ENCODE data around the gene CSN2. TPM values are rescaled to one million over a fixed set of nuclear protein-coding genes. Genes with fewer than 3 reads are reported as not detected.

Gene CSN2
- polyA plus RNA-seq, 1 donor (not counting 4 experiments of a cell fraction or from before 2014, with no cell fraction given): not detected

DNA sequence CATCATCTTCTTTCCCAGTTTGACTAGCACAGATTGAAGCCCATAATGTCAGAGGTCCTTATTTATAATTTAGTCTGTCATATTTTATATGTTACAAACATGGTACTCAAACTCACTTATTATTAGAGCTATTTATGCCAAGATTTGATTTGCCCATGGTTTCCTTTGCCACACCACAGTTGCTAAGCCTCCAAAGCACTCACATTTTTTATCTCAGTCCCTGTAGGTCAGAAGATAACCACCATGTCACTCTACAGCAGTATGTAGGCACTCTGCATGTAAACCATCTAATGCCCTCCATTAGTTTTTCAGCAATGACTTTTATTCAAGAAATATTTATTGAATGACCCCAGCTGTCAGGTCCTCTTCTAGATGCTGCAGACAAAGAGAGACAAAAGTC, 37.0 kb upstream of the CSN2 start:
- no peak overlapping the region for H3K4me3 ChIP-seq (ENCODE audit: control insufficient read depth in 2 of 3, extremely low read depth in 1 of 3, insufficient read depth in 2 of 3, low read depth in 1 of 3, low read length in 3 of 3)
- no peak for FAIRE-seq
- TF ChIP-seq EZH2 (IDR thresholded peaks at IDR 0.05; ENCODE audit: low read length) (no peak), CTCF (optimal IDR thresholded peaks at IDR 0.05 in 1 of 3, IDR thresholded peaks at IDR 0.05 in 1 of 3, conservative IDR thresholded peaks at IDR 0.05 in 1 of 3; ENCODE audit: extremely low read depth in 1 of 3, insufficient read depth in 2 of 3, low read length in 3 of 3) (no peak)
- no peak overlapping the region for H3K27ac ChIP-seq (ENCODE audit: control insufficient read depth, insufficient read depth, low read length)
- no peak overlapping the region for H3K4me2 ChIP-seq (ENCODE audit: control insufficient read depth, extremely low read depth, insufficient read depth, low read depth, low read length)
- no peak for DNase-seq (ENCODE audit: low read depth, low spot score)
- H2AFZ ChIP-seq (ENCODE audit: control insufficient read depth, low read length): no peak overlapping the region
- H4K20me1 ChIP-seq (ENCODE audit: control insufficient read depth, extremely low read depth, insufficient read depth, low read length): no peaks in the 10 kb centered on the region
- H3K9ac ChIP-seq (ENCODE audit: control insufficient read depth, extremely low read depth, insufficient read depth, low read length): no peak overlapping the region
- H3K9me3 ChIP-seq (ENCODE audit: control insufficient read depth, low read depth, low read length): no peaks in the 10 kb centered on the region
- H3K79me2 ChIP-seq (ENCODE audit: control insufficient read depth, insufficient read depth, low read length): no peaks in the 10 kb centered on the region
- dilution Hi-C loops (cut with MboI; ENCODE audit: extremely low pct_ligation_motif_present, low sequenced_read_pairs): no loop called here
- H3K27me3 ChIP-seq (ENCODE audit: control insufficient read depth, extremely low read depth, insufficient read depth, low read length): no peaks in the 10 kb centered on the region
- no peaks in the 10 kb centered on the region for H3K4me1 ChIP-seq (ENCODE audit: control insufficient read depth, extremely low read depth, insufficient read depth, low read length)
- H3K9me1 ChIP-seq (ENCODE audit: control insufficient read depth, extremely low read depth, insufficient read depth, low read length): no peaks in the 10 kb centered on the region
- H3K36me3 ChIP-seq (ENCODE audit: control insufficient read depth in 2 of 2, extremely low read depth in 1 of 2, insufficient read depth in 2 of 2, low read length in 2 of 2): no peaks in the 10 kb centered on the region

GRCh38 chr4:70000711-70001110, 35.2 kb upstream of the CSN2 start:
- no peak overlapping the region for H3K4me3 ChIP-seq (ENCODE audit: control insufficient read depth in 2 of 3, extremely low read depth in 1 of 3, insufficient read depth in 2 of 3, low read depth in 1 of 3, low read length in 3 of 3)
- no peaks in the 10 kb centered on the region for H3K79me2 ChIP-seq (ENCODE audit: control insufficient read depth, insufficient read depth, low read length)
- H3K9me1 ChIP-seq (ENCODE audit: control insufficient read depth, extremely low read depth, insufficient read depth, low read length): no peaks in the 10 kb centered on the region
- no peaks in the 10 kb centered on the region for H4K20me1 ChIP-seq (ENCODE audit: control insufficient read depth, extremely low read depth, insufficient read depth, low read length)
- dilution Hi-C loops (cut with MboI; ENCODE audit: extremely low pct_ligation_motif_present, low sequenced_read_pairs): no loop called here
- no peaks in the 10 kb centered on the region for H3K4me1 ChIP-seq (ENCODE audit: control insufficient read depth, extremely low read depth, insufficient read depth, low read length)
- no peaks in the 10 kb centered on the region for H3K9me3 ChIP-seq (ENCODE audit: control insufficient read depth, low read depth, low read length)
- H2AFZ ChIP-seq (ENCODE audit: control insufficient read depth, low read length): no peak overlapping the region
- no peak for TF ChIP-seq EZH2 (IDR thresholded peaks at IDR 0.05; ENCODE audit: low read length)
- no peak for TF ChIP-seq CTCF (optimal IDR thresholded peaks at IDR 0.05 in 1 of 3, IDR thresholded peaks at IDR 0.05 in 1 of 3, conservative IDR thresholded peaks at IDR 0.05 in 1 of 3; ENCODE audit: extremely low read depth in 1 of 3, insufficient read depth in 2 of 3, low read length in 3 of 3)
- H3K9ac ChIP-seq (ENCODE audit: control insufficient read depth, extremely low read depth, insufficient read depth, low read length): no peak overlapping the region
- FAIRE-seq (no peak), DNase-seq (ENCODE audit: low read depth, low spot score) (no peak)
- no peaks in the 10 kb centered on the region for H3K27me3 ChIP-seq (ENCODE audit: control insufficient read depth, extremely low read depth, insufficient read depth, low read length)
- H3K4me2 ChIP-seq (ENCODE audit: control insufficient read depth, extremely low read depth, insufficient read depth, low read depth, low read length): no peak overlapping the region
- H3K27ac ChIP-seq (ENCODE audit: control insufficient read depth, insufficient read depth, low read length): no peak overlapping the region
- no peaks in the 10 kb centered on the region for H3K36me3 ChIP-seq (ENCODE audit: control insufficient read depth in 2 of 2, extremely low read depth in 1 of 2, insufficient read depth in 2 of 2, low read length in 2 of 2)

Data from keratinocyte (primary cell).